Mesodermal cell (in vitro differentiated cells): ENCODE measurements around the gene SPEF2.

Experiments
- H3K27ac ChIP-seq: 2 replicates; pipeline ENCODE4 v1.7.0; 2013; ENCODE audit warnings: mild to moderate bottlenecking, low read depth, low read length, moderate library complexity; ENCODE audit not compliant: severe bottlenecking
- H3K36me3 ChIP-seq: 2 replicates; pipeline ENCODE4 v1.7.1; 2013; ENCODE audit warnings: mild to moderate bottlenecking, low read length, moderate library complexity; ENCODE audit not compliant: control insufficient read depth, insufficient read depth
- H3K4me1 ChIP-seq: one replicate; pipeline ENCODE4 v1.7.1; 2013; ENCODE audit warnings: mild to moderate bottlenecking, low read length; ENCODE audit not compliant: insufficient read depth, control insufficient read depth, poor library complexity, severe bottlenecking
- H3K4me3 ChIP-seq: 2 replicates; pipeline ENCODE4 v1.7.0; 2013; ENCODE audit warnings: low read length, control low read depth, mild to moderate bottlenecking; ENCODE audit not compliant: insufficient read depth, poor library complexity, severe bottlenecking; ENCODE audit errors: extremely low read depth
- H3K9me3 ChIP-seq: 2 replicates; pipeline ENCODE4 v1.7.1; 2013; ENCODE audit warnings: mild to moderate bottlenecking, low read length, moderate library complexity; ENCODE audit not compliant: control insufficient read depth
- WGBS, 2 experiments: methylation state at CpG; one replicate each; pipeline ENCODE4 v1.1.5; 2013; ENCODE audit warnings: missing lambda C conversion rate in 2 of 2; ENCODE audit not compliant: insufficient coverage in 2 of 2; 5-methylcytosine and 5-hydroxymethylcytosine counted together

Gene SPEF2

GRCh38 chr5:35794684-35795375 is 177.2 kb downstream of the SPEF2 start:
- Histone ChIP-seq H3K4me1 (peaks cover 4% of the 10 kb centered on the region), H3K27ac (no peak overlapping the region), H3K4me3 (no peak overlapping the region), H3K9me3 (no peaks in the 10 kb centered on the region), H3K36me3 (no peaks in the 10 kb centered on the region)
- WGBS, 2 experiments, result 63 to 84% methylated on average over 3 to 5 of the region's 8 CpGs

DNA sequence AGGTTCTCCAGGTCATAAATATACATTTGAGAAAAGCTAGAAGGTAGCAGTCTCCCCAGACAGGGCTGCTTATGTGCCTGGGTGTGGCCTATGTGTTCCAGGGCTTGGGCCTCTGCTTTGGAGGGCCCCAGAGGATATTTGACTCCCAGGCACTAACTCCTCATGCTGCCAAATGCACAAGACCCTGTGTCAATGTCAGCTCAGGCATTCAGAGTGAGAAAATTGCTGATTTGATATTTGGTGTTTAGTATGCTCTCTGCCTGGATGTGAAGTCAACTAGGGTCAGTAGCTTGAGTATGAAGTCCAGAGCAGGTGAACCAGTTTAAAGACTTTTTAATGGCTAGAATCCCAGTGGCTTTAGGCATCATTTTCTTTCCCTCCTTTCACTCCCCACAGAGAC is 181.5 kb downstream of the SPEF2 start:
- H3K4me1 ChIP-seq, result peaks cover 9% of the 10 kb centered on the region
- H3K27ac ChIP-seq, result no peak overlapping the region
- H3K36me3 ChIP-seq, result no peaks in the 10 kb centered on the region
- no peak overlapping the region for H3K4me3 ChIP-seq
- H3K9me3 ChIP-seq, result no peaks in the 10 kb centered on the region

DNA sequence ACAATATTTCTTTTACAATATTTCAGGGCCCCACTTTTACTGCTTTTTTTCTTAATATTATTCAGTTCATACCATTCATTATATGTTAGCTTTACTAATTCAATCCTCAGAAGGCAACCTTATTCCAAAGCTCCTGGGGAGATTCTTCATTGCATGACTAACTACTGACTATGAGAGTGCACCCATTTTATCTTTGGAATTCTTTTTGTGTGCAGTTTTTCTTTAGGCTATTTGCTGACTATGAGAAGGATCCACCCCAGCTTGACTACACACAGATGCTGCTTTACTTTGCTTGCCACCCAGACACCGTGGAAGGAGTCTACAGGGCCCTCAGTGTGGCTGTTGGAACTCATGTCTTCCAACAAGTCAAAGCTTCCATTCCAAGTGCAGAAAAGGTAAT is 182.1 kb downstream of the SPEF2 start:
- peaks cover 4% of the 10 kb centered on the region for H3K4me1 ChIP-seq
- no peak overlapping the region for H3K27ac ChIP-seq
- no peaks in the 10 kb centered on the region for H3K36me3 ChIP-seq
- H3K4me3 ChIP-seq, result no peak overlapping the region
- 100% methylated on average over 1 of the region's 1 CpG; no CpG with 5 or more reads in 1 of the 2 experiments for WGBS, 2 experiments
- no peaks in the 10 kb centered on the region for H3K9me3 ChIP-seq

DNA sequence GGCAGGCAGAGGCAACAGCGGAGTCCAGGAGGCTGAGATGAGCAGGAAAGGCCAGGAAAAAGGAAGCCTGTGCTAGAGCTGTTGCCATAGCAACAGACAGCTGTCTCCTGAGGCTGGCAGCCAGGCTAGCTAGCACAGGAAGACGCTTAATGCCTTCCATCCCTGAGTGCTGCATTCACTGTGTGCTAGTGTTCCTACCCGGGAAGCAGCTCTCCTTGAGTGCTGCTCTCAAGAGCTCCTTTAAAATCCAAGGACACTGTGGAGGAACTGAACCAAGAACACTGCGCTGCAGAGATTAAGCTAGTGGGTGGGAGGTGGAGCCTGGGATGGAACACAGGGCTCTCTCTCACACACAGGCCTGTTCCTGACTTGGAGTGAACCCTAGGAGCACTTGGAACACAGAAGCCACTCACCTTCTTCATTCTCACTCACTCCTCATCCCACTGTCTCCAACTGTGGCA is 185.6 kb downstream of the SPEF2 start:
- Histone ChIP-seq H3K4me3 (no peak overlapping the region), H3K4me1 (peaks cover 4% of the 10 kb centered on the region), H3K9me3 (no peaks in the 10 kb centered on the region), H3K27ac (peak overlapping the region; percentile 63), H3K36me3 (no peaks in the 10 kb centered on the region)
- WGBS, 2 experiments, result 33 to 40% methylated on average over 3 of the region's 4 CpGs

DNA sequence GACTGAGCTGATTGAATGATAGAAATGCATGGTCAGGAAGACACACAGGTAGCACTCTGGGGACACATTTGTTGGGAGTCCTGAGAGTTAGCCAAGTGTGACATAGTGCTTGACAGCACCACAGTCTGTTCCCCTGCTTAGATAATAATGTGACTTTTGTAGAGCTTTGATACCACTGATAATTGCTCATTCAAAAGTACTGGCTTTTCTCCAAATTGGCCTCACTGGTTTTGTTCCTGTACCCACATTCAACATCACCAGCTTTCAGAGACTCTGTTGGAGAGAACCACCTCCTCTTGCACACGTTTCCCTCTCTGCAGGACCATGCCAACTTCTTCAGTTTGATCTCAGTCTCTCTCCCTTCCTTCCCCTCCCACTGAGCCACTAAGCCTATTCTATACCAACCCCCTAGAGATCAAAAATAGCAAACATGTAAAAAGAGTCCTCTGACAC is 186.6 kb downstream of the SPEF2 start:
- 57% methylated on average over 1 of the region's 1 CpG; no CpG with 5 or more reads in 1 of the 2 experiments for WGBS, 2 experiments
- Histone ChIP-seq H3K4me3 (no peak overlapping the region), H3K27ac (no peak overlapping the region), H3K36me3 (no peaks in the 10 kb centered on the region), H3K4me1 (peaks cover 4% of the 10 kb centered on the region), H3K9me3 (no peaks in the 10 kb centered on the region)

DNA sequence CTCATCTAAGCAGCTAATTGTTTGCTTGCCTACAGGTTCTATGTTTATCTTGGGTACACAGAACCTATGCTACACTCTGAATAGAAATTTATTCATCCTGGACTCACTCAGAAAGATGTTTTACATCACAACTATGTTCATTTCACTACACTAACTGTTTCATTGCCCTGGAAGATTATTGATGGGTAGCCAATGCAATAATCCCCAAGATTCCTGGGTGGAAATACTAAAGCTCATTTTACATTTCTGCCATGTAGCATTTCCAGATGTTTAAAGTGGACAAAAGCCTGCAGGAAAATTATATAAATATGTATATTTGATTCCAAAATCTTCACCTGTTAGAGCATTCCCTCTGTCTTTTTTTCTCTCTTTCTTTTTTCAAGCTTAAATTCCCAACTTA is 187.2 kb downstream of the SPEF2 start:
- Histone ChIP-seq H3K27ac (no peak overlapping the region), H3K36me3 (no peaks in the 10 kb centered on the region), H3K4me1 (peaks cover 4% of the 10 kb centered on the region), H3K9me3 (no peaks in the 10 kb centered on the region), H3K4me3 (no peak overlapping the region)

GRCh38 chr5:35810601-35811000 is 192.9 kb downstream of the SPEF2 start:
- H3K4me3 ChIP-seq, result no peak overlapping the region
- no peaks in the 10 kb centered on the region for H3K4me1 ChIP-seq
- H3K9me3 ChIP-seq, result no peaks in the 10 kb centered on the region
- H3K36me3 ChIP-seq, result no peaks in the 10 kb centered on the region
- H3K27ac ChIP-seq, result no peak overlapping the region

DNA sequence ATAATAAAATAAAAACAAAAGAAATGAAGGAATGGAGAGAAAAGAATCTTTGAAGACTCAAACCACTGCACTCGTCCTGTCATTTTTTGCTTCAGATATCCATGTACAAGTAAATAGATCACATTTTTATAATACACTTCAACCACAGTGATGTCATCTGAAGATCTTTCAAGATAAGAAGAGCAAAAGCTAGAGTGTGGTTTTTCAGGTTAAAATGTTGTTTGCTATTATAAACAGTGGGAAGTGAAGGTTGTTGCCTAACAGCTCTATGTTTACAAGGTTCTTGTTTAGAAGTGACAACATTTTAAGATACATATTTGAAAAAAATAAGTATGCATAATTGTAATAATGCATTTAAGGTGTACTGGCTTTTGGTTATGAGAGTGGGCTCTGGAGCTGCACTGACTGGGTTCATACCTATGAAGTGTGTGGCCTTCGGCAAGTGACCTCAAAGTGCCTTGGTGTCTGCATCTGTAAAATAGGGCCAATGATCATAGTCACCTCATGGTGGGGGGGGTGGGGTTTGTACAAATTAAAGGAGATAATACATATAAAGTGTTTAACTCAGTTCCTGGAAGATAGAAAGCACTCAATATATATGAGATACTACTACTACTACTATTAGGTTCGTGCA is 193.6 kb downstream of the SPEF2 start:
- H3K27ac ChIP-seq, result no peak overlapping the region
- no peaks in the 10 kb centered on the region for H3K9me3 ChIP-seq
- no peaks in the 10 kb centered on the region for H3K4me1 ChIP-seq
- WGBS, 2 experiments, result 100% methylated on average over 1 of the region's 3 CpGs
- H3K4me3 ChIP-seq, result no peak overlapping the region
- no peaks in the 10 kb centered on the region for H3K36me3 ChIP-seq

DNA sequence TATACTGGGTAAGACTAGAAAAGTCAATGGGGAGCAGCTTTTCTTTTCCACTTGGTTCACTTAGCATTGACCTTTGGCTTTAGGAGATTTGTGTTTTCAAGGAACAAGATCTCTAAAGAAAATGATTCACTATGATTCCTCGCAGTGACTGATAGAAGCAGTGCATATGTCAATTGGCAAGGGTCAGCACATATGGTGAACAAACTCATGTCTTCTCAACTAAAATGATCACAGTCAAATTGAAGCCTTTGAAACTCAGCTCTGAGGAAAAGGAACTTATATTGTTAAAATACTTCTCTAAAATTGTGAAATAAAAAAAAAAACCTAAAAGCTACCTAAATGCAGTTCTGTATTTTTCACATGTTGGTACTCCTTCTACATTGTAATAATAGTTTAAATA is 195.9 kb downstream of the SPEF2 start:
- Histone ChIP-seq H3K9me3 (no peaks in the 10 kb centered on the region), H3K4me3 (no peak overlapping the region), H3K4me1 (no peaks in the 10 kb centered on the region), H3K27ac (no peak overlapping the region), H3K36me3 (no peaks in the 10 kb centered on the region)
- no CpG with 5 or more reads among the region's 1 CpG for WGBS, 2 experiments

- Histone ChIP-seq H3K36me3 (no peaks in the 10 kb centered on the region), H3K4me3 (no peak overlapping the region), H3K27ac (no peak overlapping the region), H3K9me3 (no peaks in the 10 kb centered on the region), H3K4me1 (no peaks in the 10 kb centered on the region)
- 80 to 89% methylated on average over 9 to 10 of the region's 10 CpGs for WGBS, 2 experiments
Measured at GRCh38 chr5:35815089-35815936, 197.7 kb downstream of the SPEF2 start.
